Lower leg skin (tissue), 3 donors: ENCODE measurements around the gene GRIN1.

Experiments
- CTCF ChIP-seq, 3 donors: fragments of 450-650 bp; IDR thresholded peaks; one replicate each; pipeline ENCODE4 v1.5.1; 2016; ENCODE audit warnings: antibody characterized with exemption in 3 of 3, mild to moderate bottlenecking in 3 of 3, moderate library complexity in 2 of 3
- POLR2A ChIP-seq, 2 donors: fragments of 450-650 bp; IDR thresholded peaks; one replicate each; pipeline ENCODE4 v1.6.1; 2016 to 2017; ENCODE audit warnings: antibody characterized with exemption in 2 of 2, mild to moderate bottlenecking in 1 of 2, moderate library complexity in 1 of 2

- TF ChIP-seq CTCF (IDR thresholded peaks at IDR 0.05): no peak
- no peak for TF ChIP-seq POLR2A (IDR thresholded peaks at IDR 0.05)
Measured at GRCh38 chr9:137212520-137212919, 73.6 kb downstream of the GRIN1 start.
